GM12878 (cell line): ENCODE measurements around the gene MFAP4. TPM values are rescaled to one million over a fixed set of nuclear protein-coding genes. Genes with fewer than 3 reads are reported as not detected.

Experiments
- ATAC-seq: fragments of 200-7000 bp; cut with Tn5 transposase; 3 replicates; pipeline ENCODE4 v1.9.1; 2020; ENCODE audit warnings: mild to moderate bottlenecking, moderate library complexity
- BruUV-seq: library from RNA; stranded (reverse); fragments of 400-500 nt; replicated peaks from 2 replicates; lab custom pipeline; 2021; lab: Mats Ljungman, UMichigan
- CTCF ChIA-PET: fragments of 300-600 bp; sonication (Branson Sonifier 250); formaldehyde crosslinking; extraction: SDS; loops from one replicate; lab custom pipeline; 2021; ENCODE audit warnings: inconsistent platforms; lab: Yijun Ruan, JAX
- POLR2A ChIA-PET: fragments of 350-600 bp; formaldehyde crosslinking; extraction: SDS; loops from one replicate; lab custom pipeline; 2021; ENCODE audit warnings: inconsistent platforms; lab: Charles Lee
- RAD21 ChIA-PET: fragments of 300-600 bp; sonication (Branson Sonifier 250); formaldehyde crosslinking; loops from one replicate; lab custom pipeline; 2023; ENCODE audit warnings: antibody characterized with exemption; ENCODE audit not compliant: unreplicated experiment; lab: Charles Lee
- SMC1A ChIA-PET: fragments of 300-600 bp; sonication (Branson Sonifier 250); formaldehyde crosslinking; loops from one replicate; lab custom pipeline; 2023; ENCODE audit not compliant: unreplicated experiment, uncharacterized antibody; lab: Charles Lee
- DNase-seq: peaks from one replicate; pipeline ENCODE4 v3.0.0-alpha.2; 2011; ENCODE audit warnings: low read depth, low spot score
- FAIRE-seq: peaks from 3 replicates; lab custom pipeline; 2011; peaks lifted over from hg19 to GRCh38; lab: Jason Lieb, UNC
- H2AFZ ChIP-seq: 2 replicates; pipeline ENCODE4 v1.6.0; 2011; ENCODE audit warnings: low read depth, low read length, control low read depth; ENCODE audit not compliant: control insufficient read depth
- H3K27ac ChIP-seq: 2 replicates; pipeline ENCODE4 v1.5.1; 2011; ENCODE audit warnings: control low read depth; ENCODE audit not compliant: control insufficient read depth, insufficient read depth
- H3K27me3 ChIP-seq, 2 experiments: replicated peaks in 1 of 2; 2 replicates each; pipeline versions ENCODE4 v1.6.0 to v1.6.1; 2011; ENCODE audit warnings: low read length in 1 of 2; ENCODE audit not compliant: control insufficient read depth in 2 of 2, insufficient read depth in 2 of 2
- H3K36me3 ChIP-seq, 2 experiments: 2 replicates each; pipeline ENCODE4 v1.5.1; 2011; ENCODE audit warnings: low read length in 1 of 2; ENCODE audit not compliant: control insufficient read depth in 2 of 2, insufficient read depth in 2 of 2
- H3K4me1 ChIP-seq: 2 replicates; pipeline ENCODE4 v1.6.1; 2011; ENCODE audit warnings: mild to moderate bottlenecking, low read length, moderate library complexity, mixed read lengths; ENCODE audit not compliant: control insufficient read depth, insufficient read depth
- H3K4me2 ChIP-seq: 2 replicates; pipeline ENCODE4 v1.6.0; 2011; ENCODE audit warnings: control low read depth; ENCODE audit not compliant: control insufficient read depth, insufficient read depth
- H3K4me3 ChIP-seq: fragments of 200-600 bp; sonication (generic); 2 replicates; pipeline ENCODE4 v1.5.1; 2016
- H3K79me2 ChIP-seq: 2 replicates; pipeline ENCODE4 v1.6.0; 2011; ENCODE audit warnings: low read length; ENCODE audit not compliant: control insufficient read depth, insufficient read depth
- H3K9ac ChIP-seq: 2 replicates; pipeline ENCODE4 v1.8.0; 2011; ENCODE audit warnings: low read length, control low read depth, mixed read lengths; ENCODE audit not compliant: control insufficient read depth, insufficient read depth
- H3K9me3 ChIP-seq: replicated peaks from 3 replicates; pipeline ENCODE4 v1.5.1; 2011; ENCODE audit warnings: mild to moderate bottlenecking, low read length; ENCODE audit not compliant: control insufficient read depth, insufficient read depth
- H4K20me1 ChIP-seq: 2 replicates; pipeline ENCODE4 v1.6.0; 2011; ENCODE audit not compliant: control insufficient read depth, insufficient read depth
- FOS ChIP-seq: IDR thresholded peaks from 3 replicates; pipeline ENCODE4 v1.6.1; 2011; ENCODE audit warnings: borderline replicate concordance; ENCODE audit not compliant: insufficient read length; ENCODE audit errors: extremely low read depth
- HDGF ChIP-seq: fragments of 450-650 bp; IDR thresholded peaks from 2 replicates; pipeline ENCODE4 v1.6.1; 2016; ENCODE audit warnings: antibody characterized with exemption
- LARP7 ChIP-seq: fragments of 450-650 bp; IDR thresholded peaks from 2 replicates; pipeline ENCODE4 v1.6.1; 2017; ENCODE audit warnings: mild to moderate bottlenecking
- RAD51 ChIP-seq: fragments of 450-650 bp; IDR thresholded peaks from 2 replicates; pipeline ENCODE4 v1.6.1; 2016; ENCODE audit warnings: moderate library complexity, mild to moderate bottlenecking, inconsistent platforms
- RELA ChIP-seq: fragments of 450-650 bp; IDR thresholded peaks from 2 replicates; pipeline ENCODE4 v1.8.0; 2014; ENCODE audit warnings: borderline replicate concordance; ENCODE audit not compliant: partially characterized antibody
- RUNX3 ChIP-seq: IDR thresholded peaks from 2 replicates; pipeline ENCODE4 v1.6.1; 2012; ENCODE audit warnings: low read length, inconsistent platforms
- ZNF592 ChIP-seq: fragments of 450-650 bp; IDR thresholded peaks from 2 replicates; pipeline ENCODE4 v1.6.1; 2017; ENCODE audit warnings: mild to moderate bottlenecking, moderate library complexity
- WGBS: methylation state at CpG from one replicate; pipeline ENCODE4 v1.1.6; 2016; ENCODE audit warnings: low lambda C conversion rate; ENCODE audit not compliant: insufficient replicate concordance, insufficient coverage; ENCODE audit errors: missing lambda C conversion rate; 5-methylcytosine and 5-hydroxymethylcytosine counted together
- in situ Hi-C: fragments of 300-500 bp; cut with MboI; formaldehyde crosslinking; loops from 9 replicates; pipeline ENCODE4 v1.14.3; 2018; ENCODE audit warnings: mixed read lengths
- intact Hi-C: fragments of 100-400 bp; cut with micrococcal nuclease; formaldehyde crosslinking; loops from one replicate; pipeline ENCODE4 v1.14.2; 2022; ENCODE audit not compliant: unreplicated experiment
- polyA plus RNA-seq, 11 experiments: library from polyadenylated mRNA; depleted of rRNA in 4 of 11; unstranded in 6 of 11; stranded (reverse) in 5 of 11; fragments of >200 nt; fragmentation: Nextera tagmentation in 4 of 11; fragmentation: Illumina TruSeq in 1 of 11; extraction: Ambion mirVana in 4 of 11; extraction: Trizol in 1 of 11; gene quantifications; 1 replicate in 1 of 11; 2 replicates in 10 of 11; pipeline versions ENCODE4 v1.2.1 to v1.2.3, GENCODE V29; 2011 to 2016; ENCODE audit warnings: inconsistent platforms in 2 of 11, missing spikeins in 2 of 11, low read depth in 1 of 11
- total RNA-seq, 4 experiments: library from RNA; depleted of rRNA in 3 of 4; stranded (reverse); fragments of >200 nt in 3 of 4; fragmentation: Illumina TruSeq in 1 of 4; extraction: Trizol in 1 of 4; gene quantifications; 2 replicates each; pipeline versions ENCODE4 v1.2.1 to v1.2.3, GENCODE V29; 2013 to 2021
- TF ChIP-seq, protein P1 (sequence below): IDR thresholded peaks from 2 replicates; pipeline ENCODE4 v1.6.1; 2011; ENCODE audit warnings: borderline replicate concordance, low read depth, mild to moderate bottlenecking, moderate library complexity, low read length; ENCODE audit not compliant: insufficient read depth, poor library complexity, severe bottlenecking
- TF ChIP-seq, protein P2 (sequence below): fragments of 450-650 bp; IDR thresholded peaks from 2 replicates; pipeline ENCODE4 v1.6.1; 2017; ENCODE audit warnings: borderline replicate concordance

The MFAP4 gene
- total and polyA plus RNA-seq, 10 of the 15 experiments (the other 5 are each of a cell fraction or from before 2014, with no cell fraction given) = 0.08 to 0.28 (median 0.09) TPM; not detected in 7

GRCh38 chr17:19381361-19381740 is 5.6 kb downstream of the MFAP4 start (continued):
- no peak for TF ChIP-seq ZNF592
- no peak for TF ChIP-seq RUNX3
- TF ChIP-seq RAD51 = no peak
- TF ChIP-seq HDGF = no peak

GRCh38 chr17:19380481-19381301 is 6.3 kb downstream of the MFAP4 start:
- ATAC-seq = no peak

More at GRCh38 chr17:19380481-19381301, 6.3 kb downstream of the MFAP4 start:
- ChIA-PET SMC1A (no interaction called here), CTCF (interaction anchor here (1.7 kb wide), 1 partner anchor 18 kb away, joined by 8 read pairs; the partner anchor contains the start of gene B9D1), POLR2A (interaction anchor here (1.5 kb wide), 1 partner anchor 16 kb away, joined by 3 read pairs; no protein-coding TSS in a partner anchor), RAD21 (no interaction called here)
- 92% methylated on average over 29 of the region's 29 CpGs for WGBS
- no peaks in the 10 kb centered on the region for H3K9me3 ChIP-seq
- in situ Hi-C loops = no loop called here
- FAIRE-seq (no peak), DNase-seq (no peak)
- H3K27me3 ChIP-seq = no peaks in the 10 kb centered on the region
- no peaks in the 10 kb centered on the region for H3K4me1 ChIP-seq
- H3K4me3 ChIP-seq = no peak overlapping the region
- H3K4me2 ChIP-seq = no peak overlapping the region
- intact Hi-C loops = no loop called here
- H3K9ac ChIP-seq = no peak overlapping the region
- TF ChIP-seq RELA (no peak), FOS (no peak), LARP7 (no peak)
- TF ChIP-seq, protein P1, sequence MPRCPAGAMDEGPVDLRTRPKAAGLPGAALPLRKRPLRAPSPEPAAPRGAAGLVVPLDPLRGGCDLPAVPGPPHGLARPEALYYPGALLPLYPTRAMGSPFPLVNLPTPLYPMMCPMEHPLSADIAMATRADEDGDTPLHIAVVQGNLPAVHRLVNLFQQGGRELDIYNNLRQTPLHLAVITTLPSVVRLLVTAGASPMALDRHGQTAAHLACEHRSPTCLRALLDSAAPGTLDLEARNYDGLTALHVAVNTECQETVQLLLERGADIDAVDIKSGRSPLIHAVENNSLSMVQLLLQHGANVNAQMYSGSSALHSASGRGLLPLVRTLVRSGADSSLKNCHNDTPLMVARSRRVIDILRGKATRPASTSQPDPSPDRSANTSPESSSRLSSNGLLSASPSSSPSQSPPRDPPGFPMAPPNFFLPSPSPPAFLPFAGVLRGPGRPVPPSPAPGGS = no peak
- TF ChIP-seq, protein P2, sequence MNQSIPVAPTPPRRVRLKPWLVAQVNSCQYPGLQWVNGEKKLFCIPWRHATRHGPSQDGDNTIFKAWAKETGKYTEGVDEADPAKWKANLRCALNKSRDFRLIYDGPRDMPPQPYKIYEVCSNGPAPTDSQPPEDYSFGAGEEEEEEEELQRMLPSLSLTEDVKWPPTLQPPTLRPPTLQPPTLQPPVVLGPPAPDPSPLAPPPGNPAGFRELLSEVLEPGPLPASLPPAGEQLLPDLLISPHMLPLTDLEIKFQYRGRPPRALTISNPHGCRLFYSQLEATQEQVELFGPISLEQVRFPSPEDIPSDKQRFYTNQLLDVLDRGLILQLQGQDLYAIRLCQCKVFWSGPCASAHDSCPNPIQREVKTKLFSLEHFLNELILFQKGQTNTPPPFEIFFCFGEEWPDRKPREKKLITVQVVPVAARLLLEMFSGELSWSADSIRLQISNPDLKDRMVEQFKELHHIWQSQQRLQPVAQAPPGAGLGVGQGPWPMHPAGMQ = no peak
- peaks cover 4 to 18% of the 10 kb centered on the region in 2 experiments for H3K36me3 ChIP-seq
- H3K27ac ChIP-seq = no peak overlapping the region
- BruUV-seq = no TSS peak
- H4K20me1 ChIP-seq = no peaks in the 10 kb centered on the region
- no peak overlapping the region for H2AFZ ChIP-seq
- peaks cover 4% of the 10 kb centered on the region for H3K79me2 ChIP-seq
